Kidney epithelial cell (primary cell): ENCODE measurements around the gene SMAD7. TPM values are rescaled to one million over a fixed set of nuclear protein-coding genes. Genes with fewer than 3 reads are reported as not detected.

Source experiments
- DNase-seq: peaks from one replicate; pipeline ENCODE4 v3.0.0-alpha.2; 2010; ENCODE audit warnings: low read depth
- H3K27me3 ChIP-seq: 2 replicates; pipeline ENCODE4 v1.6.0; 2011; ENCODE audit warnings: low read length; ENCODE audit not compliant: control insufficient read depth, insufficient read depth
- H3K36me3 ChIP-seq: 2 replicates; pipeline ENCODE4 v1.5.1; 2011; ENCODE audit warnings: low read length; ENCODE audit not compliant: control insufficient read depth, insufficient read depth
- H3K4me3 ChIP-seq: 2 replicates; pipeline ENCODE4 v1.5.1; 2011; ENCODE audit warnings: low read depth, mild to moderate bottlenecking, control low read depth, low read length
- CTCF ChIP-seq: IDR thresholded peaks from 2 replicates; pipeline ENCODE4 v1.5.1; 2011; ENCODE audit warnings: mild to moderate bottlenecking, moderate library complexity, low read length, control low read depth, inconsistent platforms; ENCODE audit not compliant: insufficient read depth, poor library complexity, severe bottlenecking
- total RNA-seq: library from RNA; depleted of rRNA; stranded (reverse); fragments of >200 nt; gene quantifications from 2 replicates; pipeline ENCODE4 v1.2.3, GENCODE V29; 2015

Gene SMAD7
- 54.3 and 68.1 TPM in 2 replicates for total RNA-seq

DNA sequence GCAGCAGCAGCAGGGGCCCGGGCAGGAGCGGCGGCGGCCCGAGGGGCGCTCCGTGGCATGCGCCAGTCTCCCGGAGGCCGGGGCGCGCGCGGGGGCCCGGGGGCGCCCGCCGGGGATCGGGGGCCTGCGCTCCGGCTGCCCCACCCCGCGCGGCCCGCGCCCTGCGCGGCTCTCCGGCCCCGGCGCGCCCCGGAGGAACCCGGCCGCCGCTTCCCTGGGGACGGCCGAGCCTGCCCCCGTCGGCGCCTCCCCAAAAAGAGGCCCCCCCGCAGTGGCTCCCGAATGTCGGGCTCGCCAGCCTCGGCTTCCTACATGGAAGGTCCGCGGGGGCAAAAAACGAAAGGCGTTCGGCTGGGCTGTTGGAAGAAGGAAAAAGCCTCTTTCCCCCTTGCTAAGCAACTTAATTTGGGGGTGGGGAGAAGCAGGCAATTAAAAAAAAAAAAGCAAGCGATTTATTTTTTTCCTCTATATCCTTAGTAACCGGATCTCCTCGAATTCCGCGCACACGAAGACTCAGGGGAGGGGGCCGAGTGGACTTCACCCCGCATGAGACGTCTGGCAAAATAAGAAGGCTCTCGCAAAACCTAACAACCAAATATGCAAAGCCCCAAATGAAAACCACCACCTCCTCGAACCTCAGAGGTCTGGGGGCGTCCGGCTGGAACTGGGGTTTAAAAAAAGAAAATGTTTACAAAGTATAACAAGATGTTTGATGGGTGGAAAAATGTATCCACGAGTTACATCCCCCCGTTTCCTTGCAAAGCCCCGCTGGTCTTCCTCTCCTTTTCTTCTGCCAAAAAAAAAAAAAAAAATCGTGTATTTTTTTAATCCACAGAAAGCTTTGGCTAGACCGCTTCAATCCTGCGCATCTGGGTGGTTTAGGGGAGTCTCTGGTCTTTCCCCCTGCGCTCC lies at the start of gene SMAD7:
SMAD7 (minus strand) TSS at position 430 of the 912 bp plus-strand sequence. CDS start 541 bp downstream, outside the sequence.
- TF ChIP-seq CTCF, result no peak
- Histone ChIP-seq H3K4me3 (peak within 1 kb of the TSS; percentile 91), H3K27me3 (no peaks in the 10 kb centered on the region), H3K36me3 (peaks cover 1% of the 10 kb centered on the region)
- no peak for DNase-seq

DNA sequence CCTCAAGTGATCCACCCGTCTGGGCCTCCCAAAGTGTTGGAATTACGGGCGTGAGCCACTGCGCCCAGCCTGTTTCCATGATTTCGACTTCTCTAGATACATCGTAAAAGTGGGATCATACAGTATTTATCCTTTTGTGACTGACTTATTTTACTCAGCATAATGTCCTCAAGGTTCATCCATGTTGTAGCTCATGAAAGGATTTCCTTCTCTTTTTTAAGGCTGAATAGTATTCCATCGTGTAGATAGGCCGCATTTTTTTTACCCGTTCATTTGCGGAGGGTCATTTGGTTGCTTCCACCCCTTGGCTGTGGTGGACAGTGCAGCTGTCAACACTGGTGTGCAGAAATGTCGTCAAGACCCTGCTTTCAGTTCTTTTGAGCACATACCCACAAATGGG lies 48.8 kb upstream of the SMAD7 start:
- Histone ChIP-seq H3K27me3 (no peaks in the 10 kb centered on the region), H3K36me3 (no peaks in the 10 kb centered on the region), H3K4me3 (no peak overlapping the region)
- no peak for DNase-seq
- no peak for TF ChIP-seq CTCF

DNA sequence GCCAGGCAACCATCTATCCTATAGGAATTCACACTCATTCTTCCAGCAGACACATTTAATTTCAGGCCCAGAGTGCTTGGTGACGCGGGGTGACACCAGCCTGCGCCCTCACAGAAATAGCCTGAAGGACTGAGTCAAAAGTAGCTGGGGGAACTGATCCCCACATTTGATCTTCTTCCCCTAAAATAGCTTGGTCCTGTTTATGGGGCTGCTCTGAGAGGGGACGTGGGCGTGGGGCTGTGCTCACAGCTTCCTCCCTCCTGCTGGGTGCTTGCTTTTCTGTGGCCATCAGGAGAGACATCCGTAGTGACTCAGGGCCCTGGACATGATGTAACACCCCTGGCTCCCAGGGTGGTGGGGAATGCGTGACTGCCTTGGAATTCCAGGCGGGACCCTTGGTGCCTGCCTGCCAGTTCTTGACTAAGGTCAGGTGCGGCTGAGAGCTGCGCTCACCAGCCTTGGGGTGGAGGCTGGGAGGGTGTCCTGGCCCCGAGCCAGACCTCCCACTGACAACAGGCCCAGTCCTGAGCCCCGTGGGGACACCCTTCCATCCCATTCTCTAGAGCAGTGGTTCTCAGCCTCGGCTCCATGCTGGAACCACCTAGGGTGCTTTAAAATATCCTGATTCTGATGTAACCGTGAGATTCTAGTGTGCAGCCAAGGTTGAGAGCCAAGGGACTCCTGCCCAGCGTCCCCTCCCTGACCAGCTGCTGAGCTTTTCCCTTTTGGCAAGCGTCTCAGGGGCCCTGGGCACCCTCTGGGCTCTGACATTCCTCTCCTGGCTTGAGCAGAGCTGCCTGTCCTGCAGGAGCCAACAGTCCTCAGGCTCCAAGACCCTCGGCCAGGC lies 47.4 kb upstream of the SMAD7 start:
- no peak overlapping the region for H3K4me3 ChIP-seq

DNA sequence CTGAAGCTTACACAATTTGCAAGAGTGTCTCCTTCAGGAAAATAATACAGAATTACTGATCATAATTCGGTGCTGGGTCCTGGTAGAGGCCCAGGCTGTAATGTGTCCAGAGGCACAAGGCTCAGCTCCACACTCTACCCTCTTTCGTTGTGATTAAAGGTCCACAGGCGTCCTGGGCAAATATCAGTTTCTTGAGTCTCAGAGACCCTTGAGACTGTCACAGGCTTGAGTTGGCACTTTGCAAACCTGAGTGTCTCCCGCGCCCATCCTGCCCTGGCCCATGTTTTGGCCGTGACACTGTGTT lies 46.9 kb upstream of the SMAD7 start:
- Histone ChIP-seq H3K27me3 (no peaks in the 10 kb centered on the region), H3K4me3 (no peak overlapping the region), H3K36me3 (no peaks in the 10 kb centered on the region)
- no peak for TF ChIP-seq CTCF
- DNase-seq, result no peak

More for the DNA sequence above, 47.4 kb upstream of the SMAD7 start:
- H3K27me3 ChIP-seq, result no peaks in the 10 kb centered on the region
- TF ChIP-seq CTCF, result no peak
- DNase-seq, result peak; percentile 95
- no peaks in the 10 kb centered on the region for H3K36me3 ChIP-seq

GRCh38 chr18:48996901-48997463 lies 46.2 kb upstream of the SMAD7 start:
- DNase-seq, result peak; percentile 75

More at GRCh38 chr18:48996901-48997463, 46.2 kb upstream of the SMAD7 start:
- no peak for TF ChIP-seq CTCF
- no peak overlapping the region for H3K4me3 ChIP-seq
- no peaks in the 10 kb centered on the region for H3K27me3 ChIP-seq
- no peaks in the 10 kb centered on the region for H3K36me3 ChIP-seq
